Measurements from ENCODE around the gene GPR52. TPM values are rescaled to one million over a fixed set of nuclear protein-coding genes. Genes with fewer than 3 reads are reported as not detected.

The GPR52 gene
- total RNA-seq, 1 donor from 2014 or later: 0.67 TPM

GRCh38 chr1:174415506-174415905, 32.3 kb upstream of the GPR52 start:
- Mint-ChIP-seq H3K9me3 (ENCODE audit: unreplicated experiment) (no peaks in the 10 kb centered on the region), H3K27ac (ENCODE audit: unreplicated experiment) (no peak overlapping the region), H3K4me1 (ENCODE audit: unreplicated experiment) (no peaks in the 10 kb centered on the region), H3K36me3 (ENCODE audit: low read depth, unreplicated experiment) (no peaks in the 10 kb centered on the region), H3K4me3 (ENCODE audit: unreplicated experiment) (no peak overlapping the region), H3K27me3 (ENCODE audit: unreplicated experiment) (peaks cover 2% of the 10 kb centered on the region)
- TF ChIP-seq, protein P1, sequence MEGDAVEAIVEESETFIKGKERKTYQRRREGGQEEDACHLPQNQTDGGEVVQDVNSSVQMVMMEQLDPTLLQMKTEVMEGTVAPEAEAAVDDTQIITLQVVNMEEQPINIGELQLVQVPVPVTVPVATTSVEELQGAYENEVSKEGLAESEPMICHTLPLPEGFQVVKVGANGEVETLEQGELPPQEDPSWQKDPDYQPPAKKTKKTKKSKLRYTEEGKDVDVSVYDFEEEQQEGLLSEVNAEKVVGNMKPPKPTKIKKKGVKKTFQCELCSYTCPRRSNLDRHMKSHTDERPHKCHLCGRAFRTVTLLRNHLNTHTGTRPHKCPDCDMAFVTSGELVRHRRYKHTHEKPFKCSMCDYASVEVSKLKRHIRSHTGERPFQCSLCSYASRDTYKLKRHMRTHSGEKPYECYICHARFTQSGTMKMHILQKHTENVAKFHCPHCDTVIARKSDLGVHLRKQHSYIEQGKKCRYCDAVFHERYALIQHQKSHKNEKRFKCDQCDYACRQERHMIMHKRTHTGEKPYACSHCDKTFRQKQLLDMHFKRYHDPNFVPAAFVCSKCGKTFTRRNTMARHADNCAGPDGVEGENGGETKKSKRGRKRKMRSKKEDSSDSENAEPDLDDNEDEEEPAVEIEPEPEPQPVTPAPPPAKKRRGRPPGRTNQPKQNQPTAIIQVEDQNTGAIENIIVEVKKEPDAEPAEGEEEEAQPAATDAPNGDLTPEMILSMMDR (IDR thresholded peaks at IDR 0.05; ENCODE audit: unreplicated experiment): no peak
- DNase-seq (ENCODE audit: low spot score): no peak

- Mint-ChIP-seq H3K9me3 (ENCODE audit: unreplicated experiment) (no peaks in the 10 kb centered on the region), H3K4me3 (ENCODE audit: unreplicated experiment) (no peak overlapping the region), H3K36me3 (ENCODE audit: low read depth, unreplicated experiment) (no peaks in the 10 kb centered on the region), H3K4me1 (ENCODE audit: unreplicated experiment) (no peaks in the 10 kb centered on the region), H3K27ac (ENCODE audit: unreplicated experiment) (no peak overlapping the region), H3K27me3 (ENCODE audit: unreplicated experiment) (peaks cover 2% of the 10 kb centered on the region)
- no peak for DNase-seq (ENCODE audit: low spot score)
- TF ChIP-seq, protein P1 (IDR thresholded peaks at IDR 0.05; ENCODE audit: unreplicated experiment): no peak
These were observed 29.8 kb upstream of the GPR52 start for GRCh38 chr1:174417921-174418320.

DNA sequence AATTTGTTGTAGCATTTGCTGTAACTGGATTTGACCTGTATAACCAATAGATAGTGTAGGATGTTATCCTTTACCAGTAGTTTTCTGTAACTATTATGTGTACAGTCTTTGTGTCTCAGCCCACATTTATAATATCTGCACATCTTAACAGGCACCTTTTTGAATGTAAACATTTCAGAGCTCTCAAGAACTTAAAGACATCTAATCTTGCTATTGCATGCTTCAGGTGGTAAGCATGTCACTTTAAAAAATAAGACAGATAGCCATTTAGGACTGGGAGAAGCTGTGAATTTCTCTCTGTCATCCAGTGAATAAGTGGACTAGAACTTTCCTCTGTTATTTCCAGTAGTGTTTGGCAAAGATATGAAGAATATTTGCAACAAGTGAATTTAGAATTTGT, 22.6 kb upstream of the GPR52 start:
- TF ChIP-seq, protein P1 (IDR thresholded peaks at IDR 0.05; ENCODE audit: unreplicated experiment): no peak
- Mint-ChIP-seq H3K4me3 (ENCODE audit: unreplicated experiment) (no peak overlapping the region), H3K9me3 (ENCODE audit: unreplicated experiment) (no peaks in the 10 kb centered on the region)

DNA sequence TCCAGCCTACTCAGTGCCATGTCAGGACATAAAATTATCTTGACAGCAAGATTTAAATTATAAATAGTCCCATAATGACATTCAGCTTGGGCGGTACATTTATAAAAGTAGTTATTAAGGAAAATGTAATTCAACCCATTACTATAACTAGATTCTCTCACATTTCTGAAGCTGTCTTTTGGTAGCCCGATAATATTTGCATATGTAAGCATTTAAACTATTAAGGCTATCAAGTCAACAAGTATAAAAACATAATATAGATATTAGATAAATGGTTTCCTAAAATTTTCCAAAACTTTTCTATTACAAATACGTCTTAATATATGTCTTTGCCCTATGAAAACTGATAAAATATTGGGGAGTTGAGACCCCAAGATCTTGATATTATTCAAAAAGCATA, 21.6 kb upstream of the GPR52 start:
- TF ChIP-seq, protein P1 (IDR thresholded peaks at IDR 0.05; ENCODE audit: unreplicated experiment): no peak
- no peak for DNase-seq (ENCODE audit: low spot score)

More for the DNA sequence above, 22.6 kb upstream of the GPR52 start:
- no peaks in the 10 kb centered on the region for H3K27me3 Mint-ChIP-seq (ENCODE audit: unreplicated experiment)
- no peaks in the 10 kb centered on the region for H3K36me3 Mint-ChIP-seq (ENCODE audit: low read depth, unreplicated experiment)
- DNase-seq (ENCODE audit: low spot score): no peak
- no peaks in the 10 kb centered on the region for H3K4me1 Mint-ChIP-seq (ENCODE audit: unreplicated experiment)
- H3K27ac Mint-ChIP-seq (ENCODE audit: unreplicated experiment): no peak overlapping the region

DNA sequence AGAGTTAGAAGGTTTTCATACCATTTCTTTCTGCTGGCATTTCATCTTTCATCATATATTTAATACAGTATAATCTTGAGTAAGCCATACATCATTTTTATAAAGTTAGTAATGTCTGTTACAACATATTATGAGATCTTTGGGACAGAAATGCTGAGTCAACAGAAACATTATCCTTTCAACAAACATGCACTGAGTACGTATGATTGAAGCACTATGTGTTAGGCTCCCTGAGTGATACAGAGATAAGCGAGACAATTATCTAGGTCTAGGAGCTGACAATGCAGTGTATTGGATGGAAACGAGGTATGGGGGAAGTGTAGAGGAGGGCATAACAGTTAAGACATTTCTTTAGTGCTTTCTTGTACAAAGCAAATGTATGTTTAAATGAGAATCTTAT, 19.7 kb upstream of the GPR52 start:
- Mint-ChIP-seq H3K36me3 (ENCODE audit: low read depth, unreplicated experiment) (no peaks in the 10 kb centered on the region), H3K9me3 (ENCODE audit: unreplicated experiment) (no peaks in the 10 kb centered on the region), H3K27me3 (ENCODE audit: unreplicated experiment) (no peaks in the 10 kb centered on the region), H3K4me3 (ENCODE audit: unreplicated experiment) (no peak overlapping the region), H3K4me1 (ENCODE audit: unreplicated experiment) (no peaks in the 10 kb centered on the region), H3K27ac (ENCODE audit: unreplicated experiment) (no peak overlapping the region)
- TF ChIP-seq, protein P1 (IDR thresholded peaks at IDR 0.05; ENCODE audit: unreplicated experiment): no peak
- DNase-seq (ENCODE audit: low spot score): no peak

More for the DNA sequence above, 21.6 kb upstream of the GPR52 start:
- Mint-ChIP-seq H3K27me3 (ENCODE audit: unreplicated experiment) (no peaks in the 10 kb centered on the region), H3K36me3 (ENCODE audit: low read depth, unreplicated experiment) (no peaks in the 10 kb centered on the region), H3K4me1 (ENCODE audit: unreplicated experiment) (no peaks in the 10 kb centered on the region), H3K4me3 (ENCODE audit: unreplicated experiment) (no peak overlapping the region), H3K27ac (ENCODE audit: unreplicated experiment) (no peak overlapping the region), H3K9me3 (ENCODE audit: unreplicated experiment) (no peaks in the 10 kb centered on the region)
